Astrocyte of the cerebellum (primary cell): ENCODE data around the gene RNF113B.

Experiments used
- DNase-seq: peaks from one replicate; pipeline ENCODE4 v3.0.0-alpha.2; 2011; ENCODE audit warnings: low read depth
- H3K4me3 ChIP-seq: 2 replicates; pipeline ENCODE4 v1.5.1; 2011; ENCODE audit warnings: mild to moderate bottlenecking, low read depth, low read length, moderate library complexity
- in situ Hi-C: cut with HindIII; loops from 2 replicates; pipeline ENCODE4 v1.10.0; 2017; ENCODE audit warnings: low sequenced_read_pairs
- TF ChIP-seq, protein P1 (sequence below): IDR thresholded peaks from 2 replicates; pipeline ENCODE4 v1.5.1; 2012; ENCODE audit warnings: low read length, low read depth, moderate library complexity, mild to moderate bottlenecking; ENCODE audit errors: missing control alignments

The RNF113B gene

DNA sequence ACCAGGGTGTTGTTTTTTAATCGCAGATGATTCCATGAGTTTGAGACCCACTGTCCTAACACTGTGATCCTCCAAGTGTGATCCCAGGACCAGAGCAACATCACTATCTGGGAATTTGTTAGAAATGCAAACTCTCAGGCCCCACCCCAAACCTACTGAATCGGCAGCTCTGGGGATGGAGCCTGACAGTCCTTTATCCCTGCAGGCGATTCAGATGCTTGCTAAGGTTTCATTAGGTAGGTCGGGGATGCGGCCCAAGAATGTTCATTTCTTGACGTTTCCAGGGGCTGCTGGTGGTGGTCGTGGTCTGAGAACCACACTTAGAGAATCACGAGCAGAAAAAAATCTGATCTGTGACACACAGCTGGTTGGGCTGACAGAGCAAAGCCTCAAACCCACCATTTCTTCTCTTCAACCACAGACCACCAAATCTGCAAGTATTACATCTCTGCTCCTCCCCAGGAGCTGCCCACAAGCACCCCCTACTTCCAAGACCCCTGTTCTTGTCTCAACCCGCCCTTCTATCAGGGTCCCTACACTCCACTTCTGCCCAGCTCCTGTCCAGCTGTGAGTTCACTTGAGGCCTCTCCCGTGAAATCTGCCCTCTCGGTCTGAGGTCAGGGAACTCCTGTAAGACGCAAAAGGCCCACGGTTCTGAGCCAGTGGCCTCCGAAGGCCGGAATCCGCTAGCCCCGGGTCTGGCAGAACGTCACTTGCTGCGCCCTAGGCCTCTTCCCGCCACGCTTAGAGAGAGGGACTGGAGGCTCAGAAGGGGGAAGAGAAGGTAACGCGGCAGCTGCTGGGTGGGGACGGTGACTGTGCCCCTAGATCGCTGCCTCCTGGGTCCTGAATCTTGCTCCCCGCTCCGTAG, 35.3 kb downstream of the RNF113B start:
- no peak for DNase-seq
- peak overlapping the region; percentile 57 for H3K4me3 ChIP-seq
- in situ Hi-C loops, result loop anchor here (25.0 kb wide), 1 partner anchor 521 kb away; no protein-coding TSS in a partner anchor
- TF ChIP-seq, protein P1, sequence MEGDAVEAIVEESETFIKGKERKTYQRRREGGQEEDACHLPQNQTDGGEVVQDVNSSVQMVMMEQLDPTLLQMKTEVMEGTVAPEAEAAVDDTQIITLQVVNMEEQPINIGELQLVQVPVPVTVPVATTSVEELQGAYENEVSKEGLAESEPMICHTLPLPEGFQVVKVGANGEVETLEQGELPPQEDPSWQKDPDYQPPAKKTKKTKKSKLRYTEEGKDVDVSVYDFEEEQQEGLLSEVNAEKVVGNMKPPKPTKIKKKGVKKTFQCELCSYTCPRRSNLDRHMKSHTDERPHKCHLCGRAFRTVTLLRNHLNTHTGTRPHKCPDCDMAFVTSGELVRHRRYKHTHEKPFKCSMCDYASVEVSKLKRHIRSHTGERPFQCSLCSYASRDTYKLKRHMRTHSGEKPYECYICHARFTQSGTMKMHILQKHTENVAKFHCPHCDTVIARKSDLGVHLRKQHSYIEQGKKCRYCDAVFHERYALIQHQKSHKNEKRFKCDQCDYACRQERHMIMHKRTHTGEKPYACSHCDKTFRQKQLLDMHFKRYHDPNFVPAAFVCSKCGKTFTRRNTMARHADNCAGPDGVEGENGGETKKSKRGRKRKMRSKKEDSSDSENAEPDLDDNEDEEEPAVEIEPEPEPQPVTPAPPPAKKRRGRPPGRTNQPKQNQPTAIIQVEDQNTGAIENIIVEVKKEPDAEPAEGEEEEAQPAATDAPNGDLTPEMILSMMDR, result no peak

DNA sequence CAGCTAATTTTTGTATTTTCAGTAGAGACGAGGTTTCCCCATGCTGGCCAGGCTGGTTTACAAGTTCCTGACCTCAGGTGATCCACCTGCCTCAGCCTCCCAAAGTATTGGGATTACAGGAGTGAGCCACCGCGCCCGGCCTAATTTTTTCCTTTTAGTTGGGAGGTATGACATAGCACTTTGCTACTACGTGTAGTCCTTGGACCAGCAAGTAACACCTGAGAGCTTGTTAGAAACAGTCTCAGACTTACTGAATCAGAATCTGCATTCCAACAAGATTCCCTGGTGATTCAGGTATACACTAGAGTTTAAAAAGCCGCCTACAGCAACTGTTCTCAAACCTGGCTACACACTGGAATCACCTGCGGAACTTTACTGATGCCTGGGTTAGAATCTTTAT, 36.0 kb downstream of the RNF113B start:
- TF ChIP-seq, protein P1, result no peak
- in situ Hi-C loops, result loop anchor here (25.0 kb wide), 1 partner anchor 521 kb away; no protein-coding TSS in a partner anchor
- no peak overlapping the region for H3K4me3 ChIP-seq
- DNase-seq, result no peak

DNA sequence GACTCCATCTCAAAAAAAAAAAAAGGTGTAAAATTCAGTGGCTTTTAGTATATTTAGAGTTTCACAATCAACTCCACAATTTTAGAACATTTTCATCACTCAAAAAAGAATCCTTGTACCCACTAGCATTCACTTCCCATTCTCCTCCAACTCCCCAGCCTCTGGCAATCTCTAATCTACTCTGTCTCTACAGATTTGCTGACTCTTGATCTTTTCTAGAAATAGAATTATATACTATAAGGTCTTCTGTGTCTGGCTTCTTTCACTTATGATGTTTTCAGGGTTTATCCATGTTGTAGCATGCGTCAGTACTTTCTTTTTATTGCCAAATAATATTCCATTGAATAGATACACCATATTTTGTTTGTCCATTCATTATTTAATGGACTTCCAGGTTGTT, 42.2 kb downstream of the RNF113B start:
- no peak for DNase-seq
- TF ChIP-seq, protein P1, result no peak
- in situ Hi-C loops, result loop anchor here (5.0 to 25.0 kb wide), 2 partner anchors 38 to 527 kb away; no protein-coding TSS in a partner anchor
- no peak overlapping the region for H3K4me3 ChIP-seq

DNA sequence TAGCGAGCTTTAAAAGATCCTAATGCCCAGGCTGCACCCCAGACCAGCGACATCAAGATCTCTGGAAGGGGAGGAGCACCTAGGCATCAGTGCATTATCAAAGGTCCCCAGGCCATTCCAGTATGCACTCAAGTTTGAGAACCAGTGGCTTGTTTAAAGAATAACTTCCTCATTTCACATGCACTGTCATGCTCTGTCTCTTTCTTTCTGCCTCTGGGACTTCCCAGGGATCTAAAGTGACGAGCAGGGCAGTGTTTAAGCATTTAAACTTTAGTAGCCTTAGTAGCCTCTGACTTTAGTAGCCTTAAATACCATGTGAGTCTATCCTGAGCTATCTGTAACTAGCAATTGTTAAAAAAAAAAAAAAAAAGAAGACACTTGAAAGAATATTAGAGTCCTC, 43.1 kb downstream of the RNF113B start:
- no peak for DNase-seq
- TF ChIP-seq, protein P1, result no peak
- in situ Hi-C loops, result loop anchor here (25.0 kb wide), 1 partner anchor 528 kb away; no protein-coding TSS in a partner anchor
- H3K4me3 ChIP-seq, result no peak overlapping the region

DNA sequence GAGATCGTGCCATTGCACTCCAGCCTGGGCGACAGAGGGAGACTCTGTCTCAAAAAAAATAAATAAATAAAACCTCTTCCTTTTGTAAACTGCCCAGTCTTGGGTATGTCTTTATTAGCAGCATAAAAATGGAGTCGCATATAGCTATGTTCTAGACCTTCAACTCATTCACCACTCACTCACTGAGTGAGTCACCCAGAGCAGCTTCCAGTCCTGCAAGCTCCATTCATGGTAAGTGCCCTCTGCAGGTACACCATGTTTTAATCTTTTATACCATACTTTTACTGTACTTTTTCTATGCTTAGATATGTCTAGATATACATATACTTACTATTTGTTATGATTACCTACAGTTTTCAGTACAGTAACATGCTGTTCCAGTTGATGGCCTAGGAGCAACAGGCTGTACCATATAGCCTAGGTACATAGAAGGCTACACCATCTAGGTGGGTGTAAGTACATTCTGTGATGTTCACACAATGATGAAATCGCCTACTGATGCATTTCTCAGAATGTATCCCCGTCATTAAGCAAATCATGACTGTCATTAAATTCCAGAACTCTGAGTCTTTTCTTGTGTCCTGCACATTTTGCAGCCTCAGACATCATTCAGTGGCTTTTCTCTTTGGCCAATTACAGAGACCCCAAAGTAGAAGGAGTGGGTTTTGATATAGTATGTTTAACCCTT, 47.9 kb downstream of the RNF113B start:
- in situ Hi-C loops, result loop anchor here (25.0 kb wide), 1 partner anchor 533 kb away; no protein-coding TSS in a partner anchor
- TF ChIP-seq, protein P1, result no peak
- no peak overlapping the region for H3K4me3 ChIP-seq
- DNase-seq, result no peak
